Bronchial epithelial cell (primary cell): ENCODE measurements around the gene PLD4. TPM values are rescaled to one million over a fixed set of nuclear protein-coding genes. Genes with fewer than 3 reads are reported as not detected.

Source experiments
- DNase-seq: peaks from one replicate; pipeline ENCODE4 v3.0.0-alpha.2; 2010; ENCODE audit warnings: low read depth
- FAIRE-seq: peaks from 2 replicates; lab custom pipeline; 2011; peaks lifted over from hg19 to GRCh38; lab: Jason Lieb, UNC
- H3K27me3 ChIP-seq: 2 replicates; pipeline ENCODE4 v1.5.1; 2011; ENCODE audit warnings: low read length; ENCODE audit not compliant: control insufficient read depth, insufficient read depth
- H3K36me3 ChIP-seq: 2 replicates; pipeline ENCODE4 v1.5.1; 2011; ENCODE audit warnings: low read length; ENCODE audit not compliant: control insufficient read depth, insufficient read depth
- H3K4me3 ChIP-seq: 2 replicates; pipeline ENCODE4 v1.5.1; 2011; ENCODE audit warnings: mild to moderate bottlenecking, low read depth, low read length, control low read depth
- CTCF ChIP-seq: IDR thresholded peaks from 2 replicates; pipeline ENCODE4 v1.5.1; 2011; ENCODE audit warnings: mild to moderate bottlenecking, moderate library complexity, low read length, control low read depth, inconsistent platforms; ENCODE audit not compliant: insufficient read depth, severe bottlenecking
- total RNA-seq: library from RNA; depleted of rRNA; stranded (reverse); fragments of >200 nt; gene quantifications from 2 replicates; pipeline ENCODE4 v1.2.1, GENCODE V29; 2014

The PLD4 gene
- total RNA-seq, 1 donor from 2014 or later = not detected

- Histone ChIP-seq H3K36me3 (peaks cover 50% of the 10 kb centered on the region), H3K27me3 (no peaks in the 10 kb centered on the region), H3K4me3 (no peak overlapping the region)
- no peak for DNase-seq
- no peak for TF ChIP-seq CTCF
- no peak for FAIRE-seq
Observed at GRCh38 chr14:104953896-104954656, 29.4 kb downstream of the PLD4 start.

GRCh38 chr14:104954746-104955395 is 30.2 kb downstream of the PLD4 start:
- no peak for FAIRE-seq
- H3K36me3 ChIP-seq = peaks cover 50% of the 10 kb centered on the region

GRCh38 chr14:104955396-104955770 is 30.7 kb downstream of the PLD4 start:
- DNase-seq = no peak
- no peak for TF ChIP-seq CTCF
- FAIRE-seq = peak; percentile 13
- Histone ChIP-seq H3K36me3 (peaks cover 47% of the 10 kb centered on the region), H3K4me3 (no peak overlapping the region), H3K27me3 (no peaks in the 10 kb centered on the region)

More at GRCh38 chr14:104954746-104955395, 30.2 kb downstream of the PLD4 start:
- Histone ChIP-seq H3K27me3 (no peaks in the 10 kb centered on the region), H3K4me3 (no peak overlapping the region)
- DNase-seq = no peak
- TF ChIP-seq CTCF = no peak

- DNase-seq (no peak), FAIRE-seq (no peak)
- Histone ChIP-seq H3K36me3 (peaks cover 46% of the 10 kb centered on the region), H3K27me3 (no peaks in the 10 kb centered on the region), H3K4me3 (no peak overlapping the region)
- TF ChIP-seq CTCF = no peak
Observed at GRCh38 chr14:104956290-104956890, 31.7 kb downstream of the PLD4 start.

- no peak for FAIRE-seq
- Histone ChIP-seq H3K27me3 (no peaks in the 10 kb centered on the region), H3K4me3 (no peak overlapping the region), H3K36me3 (peaks cover 49% of the 10 kb centered on the region)
- TF ChIP-seq CTCF = no peak
- no peak for DNase-seq
Observed at GRCh38 chr14:104957146-104958113, 32.8 kb downstream of the PLD4 start.
